GM12878 (cell line): Measurements from ENCODE around the gene HSPB3. TPM values are rescaled to one million over a fixed set of nuclear protein-coding genes. Genes with fewer than 3 reads are reported as not detected.

Experiments
- CBX3 ChIP-seq: fragments of 200-600 bp; sonication (generic); IDR thresholded peaks from 2 replicates; pipeline ENCODE4 v1.6.1; 2016; ENCODE audit warnings: low read depth, borderline replicate concordance
- CHD2 ChIP-seq: IDR thresholded peaks from 2 replicates; pipeline ENCODE4 v1.6.1; 2011; ENCODE audit warnings: low read depth, low read length, improper control_type of control experiment, borderline replicate concordance
- ZZZ3 ChIP-seq: IDR thresholded peaks from 2 replicates; pipeline ENCODE4 v1.6.1; 2011; ENCODE audit warnings: low read depth; ENCODE audit not compliant: control insufficient read depth, insufficient read length
- polyA plus RNA-seq, 11 experiments: library from polyadenylated mRNA; depleted of rRNA in 4 of 11; unstranded in 6 of 11; stranded (reverse) in 5 of 11; fragments of >200 nt; fragmentation: Nextera tagmentation in 4 of 11; fragmentation: Illumina TruSeq in 1 of 11; extraction: Ambion mirVana in 4 of 11; extraction: Trizol in 1 of 11; gene quantifications; 1 replicate in 1 of 11; 2 replicates in 10 of 11; pipeline versions ENCODE4 v1.2.1 to v1.2.3, GENCODE V29; 2011 to 2016; ENCODE audit warnings: inconsistent platforms in 2 of 11, missing spikeins in 2 of 11, low read depth in 1 of 11
- total RNA-seq, 4 experiments: library from RNA; depleted of rRNA in 3 of 4; stranded (reverse); fragments of >200 nt in 3 of 4; fragmentation: Illumina TruSeq in 1 of 4; extraction: Trizol in 1 of 4; gene quantifications; 2 replicates each; pipeline versions ENCODE4 v1.2.1 to v1.2.3, GENCODE V29; 2013 to 2021
- TF ChIP-seq, protein P1 (sequence below): IDR thresholded peaks from 2 replicates; pipeline ENCODE4 v1.6.1; 2012; ENCODE audit warnings: improper control_type of control experiment, low read depth, low read length; ENCODE audit not compliant: insufficient replicate concordance

HSPB3 gene
- total and polyA plus RNA-seq, 10 of the 15 experiments (the other 5 are each of a cell fraction or from before 2014, with no cell fraction given): 0.11 to 0.60 (median 0.29) TPM; not detected in 7

DNA sequence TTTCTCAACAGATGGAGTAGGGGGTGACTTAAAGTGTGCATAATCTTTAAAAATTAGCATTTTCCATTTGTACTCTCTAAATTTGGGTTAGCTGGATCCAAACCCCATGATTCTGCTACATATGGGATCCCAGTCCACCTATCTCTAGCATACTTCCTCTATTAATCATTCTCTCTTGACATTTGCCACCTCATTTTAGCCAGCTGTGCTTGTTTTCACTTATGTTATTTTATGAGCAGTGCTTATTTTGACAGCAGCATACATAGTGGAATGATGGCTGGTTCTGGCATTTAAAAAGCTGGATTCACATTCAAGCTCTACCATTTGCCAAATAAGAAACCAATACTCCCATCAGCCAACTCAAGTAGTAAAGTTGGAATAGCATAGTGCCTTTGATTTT is 39.5 kb downstream of the HSPB3 start (continued):
- TF ChIP-seq, protein P1, sequence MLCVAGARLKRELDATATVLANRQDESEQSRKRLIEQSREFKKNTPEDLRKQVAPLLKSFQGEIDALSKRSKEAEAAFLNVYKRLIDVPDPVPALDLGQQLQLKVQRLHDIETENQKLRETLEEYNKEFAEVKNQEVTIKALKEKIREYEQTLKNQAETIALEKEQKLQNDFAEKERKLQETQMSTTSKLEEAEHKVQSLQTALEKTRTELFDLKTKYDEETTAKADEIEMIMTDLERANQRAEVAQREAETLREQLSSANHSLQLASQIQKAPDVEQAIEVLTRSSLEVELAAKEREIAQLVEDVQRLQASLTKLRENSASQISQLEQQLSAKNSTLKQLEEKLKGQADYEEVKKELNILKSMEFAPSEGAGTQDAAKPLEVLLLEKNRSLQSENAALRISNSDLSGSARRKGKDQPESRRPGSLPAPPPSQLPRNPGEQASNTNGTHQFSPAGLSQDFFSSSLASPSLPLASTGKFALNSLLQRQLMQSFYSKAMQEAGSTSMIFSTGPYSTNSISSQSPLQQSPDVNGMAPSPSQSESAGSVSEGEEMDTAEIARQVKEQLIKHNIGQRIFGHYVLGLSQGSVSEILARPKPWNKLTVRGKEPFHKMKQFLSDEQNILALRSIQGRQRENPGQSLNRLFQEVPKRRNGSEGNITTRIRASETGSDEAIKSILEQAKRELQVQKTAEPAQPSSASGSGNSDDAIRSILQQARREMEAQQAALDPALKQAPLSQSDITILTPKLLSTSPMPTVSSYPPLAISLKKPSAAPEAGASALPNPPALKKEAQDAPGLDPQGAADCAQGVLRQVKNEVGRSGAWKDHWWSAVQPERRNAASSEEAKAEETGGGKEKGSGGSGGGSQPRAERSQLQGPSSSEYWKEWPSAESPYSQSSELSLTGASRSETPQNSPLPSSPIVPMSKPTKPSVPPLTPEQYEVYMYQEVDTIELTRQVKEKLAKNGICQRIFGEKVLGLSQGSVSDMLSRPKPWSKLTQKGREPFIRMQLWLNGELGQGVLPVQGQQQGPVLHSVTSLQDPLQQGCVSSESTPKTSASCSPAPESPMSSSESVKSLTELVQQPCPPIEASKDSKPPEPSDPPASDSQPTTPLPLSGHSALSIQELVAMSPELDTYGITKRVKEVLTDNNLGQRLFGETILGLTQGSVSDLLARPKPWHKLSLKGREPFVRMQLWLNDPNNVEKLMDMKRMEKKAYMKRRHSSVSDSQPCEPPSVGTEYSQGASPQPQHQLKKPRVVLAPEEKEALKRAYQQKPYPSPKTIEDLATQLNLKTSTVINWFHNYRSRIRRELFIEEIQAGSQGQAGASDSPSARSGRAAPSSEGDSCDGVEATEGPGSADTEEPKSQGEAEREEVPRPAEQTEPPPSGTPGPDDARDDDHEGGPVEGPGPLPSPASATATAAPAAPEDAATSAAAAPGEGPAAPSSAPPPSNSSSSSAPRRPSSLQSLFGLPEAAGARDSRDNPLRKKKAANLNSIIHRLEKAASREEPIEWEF: no peak
- TF ChIP-seq ZZZ3 (no peak), CHD2 (no peak), CBX3 (no peak)

Other genes starting within 250 kb of the HSPB3 start
- 8.6 and 9.6 TPM in 2 replicates for gene ARL15, start 145.1 kb upstream of the HSPB3 start, total RNA-seq (2014; rRNA removed)
- gene ARL15, start 145.1 kb upstream of the HSPB3 start, total RNA-seq (2014; rRNA removed; fragmentation: Illumina TruSeq; extraction: Trizol): 9.2 and 12.4 TPM in 2 replicates
- gene ARL15, start 145.1 kb upstream of the HSPB3 start, total RNA-seq (2021): 6.6 and 7.3 TPM in 2 replicates
- gene ARL15, start 145.1 kb upstream of the HSPB3 start, polyA plus RNA-seq (2011; rRNA removed): 11.0 and 11.9 TPM in 2 replicates
- gene ARL15, start 145.1 kb upstream of the HSPB3 start, polyA plus RNA-seq (2014; fragmentation: Illumina TruSeq; extraction: Trizol): 8.0 and 11.9 TPM in 2 replicates
- gene ARL15, start 145.1 kb upstream of the HSPB3 start, polyA plus RNA-seq (2014; fragmentation: Nextera tagmentation; extraction: Ambion mirVana): 1 to 10 TPM; 3.6 to 3.7 TPM
- gene ARL15, start 145.1 kb upstream of the HSPB3 start, polyA plus RNA-seq (2014; rRNA removed): 5.8 and 8.5 TPM in 2 replicates
- gene ARL15, start 145.1 kb upstream of the HSPB3 start, polyA plus RNA-seq (2016; fragmentation: Nextera tagmentation; extraction: Ambion mirVana): 1 to 10 TPM; 5.8 to 6.7 TPM
- gene SNX18, start 62.1 kb downstream of the HSPB3 start, total RNA-seq (2014; rRNA removed): 0.87 and 1.0 TPM in 2 replicates
- gene SNX18, start 62.1 kb downstream of the HSPB3 start, total RNA-seq (2014; rRNA removed; fragmentation: Illumina TruSeq; extraction: Trizol): 0.45 and 0.51 TPM in 2 replicates
- gene SNX18, start 62.1 kb downstream of the HSPB3 start, total RNA-seq (2021): 1.2 and 1.7 TPM in 2 replicates
- 1.4 and 1.7 TPM in 2 replicates for gene SNX18, start 62.1 kb downstream of the HSPB3 start, polyA plus RNA-seq (2011; rRNA removed)
- gene SNX18, start 62.1 kb downstream of the HSPB3 start, polyA plus RNA-seq (2014; fragmentation: Illumina TruSeq; extraction: Trizol): 0.46 and 0.48 TPM in 2 replicates
- gene SNX18, start 62.1 kb downstream of the HSPB3 start, polyA plus RNA-seq (2014; fragmentation: Nextera tagmentation; extraction: Ambion mirVana): under 1 TPM; 0.27 to 0.32 TPM
- 0.41 and 0.67 TPM in 2 replicates for gene SNX18, start 62.1 kb downstream of the HSPB3 start, polyA plus RNA-seq (2014; rRNA removed)
- gene SNX18, start 62.1 kb downstream of the HSPB3 start, polyA plus RNA-seq (2016; fragmentation: Nextera tagmentation; extraction: Ambion mirVana): under 1 TPM; 0.29 to 0.39 TPM